ENCODE results near the gene IRF7. TPM values are rescaled to one million over a fixed set of nuclear protein-coding genes. Genes with fewer than 3 reads are reported as not detected.

Gene IRF7
- polyA plus RNA-seq, 1 of the 3 experiments (the other 2 are of a cell fraction) = 6.3 TPM

GRCh38 chr11:623349-623869 lies 7.7 kb upstream of the IRF7 start:
- POLR2A ChIA-PET = no interaction called here
- CTCF ChIA-PET = interaction anchor here (1.0 kb wide), 1 partner anchor 39 kb away, joined by 3 read pairs; no protein-coding TSS in a partner anchor
- TF ChIP-seq TCF12 (IDR thresholded peaks at IDR 0.05) (no peak), REST (IDR thresholded peaks at IDR 0.05; ENCODE audit: low read depth, low read length) (no peak), IRF3 (IDR thresholded peaks at IDR 0.05; ENCODE audit: low read depth, low read length) (no peak), FOXM1 (IDR thresholded peaks at IDR 0.05; ENCODE audit: low read depth) (no peak), SMC3 (IDR thresholded peaks at IDR 0.05; ENCODE audit: low read depth, low read length) (no peak), MXI1 (IDR thresholded peaks at IDR 0.05; ENCODE audit: low read depth, low read length) (no peak), NFIC (IDR thresholded peaks at IDR 0.05; ENCODE audit: borderline replicate concordance) (no peak), RAD21 (IDR thresholded peaks at IDR 0.05; ENCODE audit: low read length) (no peak), EZH2phosphoT487 (IDR thresholded peaks at IDR 0.05; ENCODE audit: borderline replicate concordance, low read depth) (no peak), YY1 (IDR thresholded peaks at IDR 0.05; ENCODE audit: low read depth) (no peak), CTCF (IDR thresholded peaks at IDR 0.05) (no peak), USF1 (IDR thresholded peaks at IDR 0.05; ENCODE audit: borderline replicate concordance, low read depth) (no peak), TEAD4 (IDR thresholded peaks at IDR 0.05; ENCODE audit: borderline replicate concordance, insufficient read depth) (no peak), NRF1 (IDR thresholded peaks at IDR 0.05; ENCODE audit: low read depth, low read length) (no peak)
- DNase-seq = no peak
- Histone ChIP-seq H2AFZ (ENCODE audit: low read depth) (no peak overlapping the region), H3F3A (replicated peaks; ENCODE audit: insufficient read depth) (peaks cover 6% of the 10 kb centered on the region), H3K4me3 (ENCODE audit: low read depth in 2 of 2, low read length in 1 of 2) (no peak overlapping the region), H3K9me2 (no peaks in the 10 kb centered on the region), H3K27ac (ENCODE audit: low read depth in 2 of 2, low read length in 1 of 2) (no peak overlapping the region), H3K79me2 (ENCODE audit: insufficient read depth) (no peaks in the 10 kb centered on the region), H3K36me3 (replicated peaks in 1 of 2; ENCODE audit: control insufficient read depth in 1 of 2, insufficient read depth in 2 of 2, low read length in 1 of 2) (no peaks in the 10 kb centered on the region), H3K4me1 (ENCODE audit: control insufficient read depth in 1 of 2, insufficient read depth in 2 of 2, low read depth in 1 of 2, low read length in 1 of 2) (no peaks in the 10 kb centered on the region), H4K20me1 (ENCODE audit: insufficient read depth) (no peaks in the 10 kb centered on the region), H3K27me3 (ENCODE audit: insufficient read depth) (no peaks in the 10 kb centered on the region), H3K9me3 (no peaks in the 10 kb centered on the region), H3K4me2 (no peak overlapping the region), H3K9ac (no peak overlapping the region)
- WGBS (ENCODE audit: low lambda C conversion rate) = 93% methylated on average over 13 of the region's 15 CpGs

Measured in SK-N-SH (cell line).